Activated naive CD8-positive, alpha-beta T cell (primary cell): ENCODE data around the gene PABPC1L.

Source experiments
- H3K27ac Mint-ChIP-seq: one replicate; pipeline ENCODE4 v1.8.0; 2021; ENCODE audit warnings: mixed read lengths
- H3K27me3 Mint-ChIP-seq: one replicate; pipeline ENCODE4 v1.8.0; 2021; ENCODE audit warnings: mixed read lengths
- H3K36me3 Mint-ChIP-seq: one replicate; pipeline ENCODE4 v1.8.0; 2021; ENCODE audit warnings: mixed read lengths
- H3K4me1 Mint-ChIP-seq: one replicate; pipeline ENCODE4 v1.8.0; 2021; ENCODE audit warnings: low read depth, mixed read lengths
- H3K4me3 Mint-ChIP-seq: one replicate; pipeline ENCODE4 v1.8.0; 2021; ENCODE audit warnings: mild to moderate bottlenecking, mixed read lengths
- H3K9me3 Mint-ChIP-seq: one replicate; pipeline ENCODE4 v1.8.0; 2021; ENCODE audit warnings: low read depth, mixed read lengths

The PABPC1L gene

GRCh38 chr20:44961870-44962267 is 52.0 kb downstream of the PABPC1L start:
- H3K27me3 Mint-ChIP-seq, result no peaks in the 10 kb centered on the region
- peak overlapping the region; percentile 98 for H3K4me3 Mint-ChIP-seq
- peak overlapping the region; percentile 99 for H3K27ac Mint-ChIP-seq
- peaks cover 5% of the 10 kb centered on the region for H3K36me3 Mint-ChIP-seq
- no peaks in the 10 kb centered on the region for H3K9me3 Mint-ChIP-seq
- peaks cover 66% of the 10 kb centered on the region for H3K4me1 Mint-ChIP-seq

DNA sequence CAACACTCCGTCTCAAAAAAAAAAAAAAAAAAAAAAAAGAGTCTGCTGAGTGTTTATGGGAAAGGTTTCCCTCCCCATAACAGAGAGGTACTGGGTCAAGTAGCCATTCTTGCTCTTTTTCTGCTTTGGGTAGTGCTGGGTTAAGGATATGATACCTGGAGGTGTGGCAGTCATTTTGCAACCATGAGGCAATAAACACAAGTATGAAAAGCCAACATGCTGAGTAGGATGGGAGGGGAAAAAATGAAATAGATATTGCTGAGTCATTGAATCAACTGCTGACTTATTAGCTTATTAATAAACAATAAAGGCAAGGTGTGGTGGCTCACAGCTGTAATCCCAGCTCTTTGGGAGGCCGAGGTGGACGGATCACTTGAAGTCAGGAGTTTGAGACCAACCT is 52.6 kb downstream of the PABPC1L start:
- Mint-ChIP-seq H3K27me3 (no peaks in the 10 kb centered on the region), H3K27ac (no peak overlapping the region), H3K4me1 (peaks cover 61% of the 10 kb centered on the region), H3K4me3 (no peak overlapping the region), H3K9me3 (no peaks in the 10 kb centered on the region), H3K36me3 (peaks cover 6% of the 10 kb centered on the region)

- Mint-ChIP-seq H3K27me3 (no peaks in the 10 kb centered on the region), H3K27ac (peak overlapping the region; percentile 41), H3K4me1 (peaks cover 55% of the 10 kb centered on the region), H3K9me3 (no peaks in the 10 kb centered on the region), H3K4me3 (peak overlapping the region; percentile 30), H3K36me3 (peaks cover 10% of the 10 kb centered on the region)
Measured at GRCh38 chr20:44963325-44964215, 53.7 kb downstream of the PABPC1L start.

DNA sequence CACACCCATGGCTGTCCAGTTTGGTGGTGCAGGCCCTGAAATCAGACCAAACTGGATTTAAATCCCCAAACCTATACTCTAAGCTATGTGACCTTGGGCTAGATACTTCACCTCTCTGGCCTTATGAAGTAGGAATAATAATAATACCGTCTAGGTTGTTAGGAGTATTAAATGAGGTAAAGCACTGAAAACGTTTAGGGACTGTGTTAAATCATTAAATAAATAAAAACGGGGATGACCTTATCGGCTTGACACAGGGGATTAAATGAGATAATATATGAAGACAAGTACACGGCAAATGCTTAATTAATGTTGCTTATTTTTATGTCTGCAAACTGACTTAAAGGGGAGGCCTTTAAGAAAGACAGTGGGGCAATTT is 55.8 kb downstream of the PABPC1L start:
- H3K27me3 Mint-ChIP-seq, result no peaks in the 10 kb centered on the region
- H3K9me3 Mint-ChIP-seq, result no peaks in the 10 kb centered on the region
- H3K4me3 Mint-ChIP-seq, result peak overlapping the region; percentile 98
- peaks cover 12% of the 10 kb centered on the region for H3K36me3 Mint-ChIP-seq
- peaks cover 59% of the 10 kb centered on the region for H3K4me1 Mint-ChIP-seq
- peak overlapping the region; percentile 99 for H3K27ac Mint-ChIP-seq

- Mint-ChIP-seq H3K27me3 (no peaks in the 10 kb centered on the region), H3K4me3 (peak within 1 kb of the TSS; percentile 98), H3K9me3 (no peaks in the 10 kb centered on the region), H3K36me3 (peaks cover 12% of the 10 kb centered on the region), H3K27ac (peak within 1 kb of the TSS; percentile 99), H3K4me1 (peaks cover 59% of the 10 kb centered on the region)
Measured at GRCh38 chr20:44966030-44966961, 56.4 kb downstream of the PABPC1L start, which contains the start of gene STK4. TSS of gene STK4 (plus strand) at chr20:44966512. CDS start at chr20:44966569, 57 bp downstream.

GRCh38 chr20:44967207-44967807 is 57.4 kb downstream of the PABPC1L start:
- Mint-ChIP-seq H3K9me3 (no peaks in the 10 kb centered on the region), H3K4me3 (peak overlapping the region; percentile 98), H3K36me3 (peaks cover 12% of the 10 kb centered on the region), H3K27ac (peak overlapping the region; percentile 99), H3K4me1 (peaks cover 60% of the 10 kb centered on the region), H3K27me3 (no peaks in the 10 kb centered on the region)

DNA sequence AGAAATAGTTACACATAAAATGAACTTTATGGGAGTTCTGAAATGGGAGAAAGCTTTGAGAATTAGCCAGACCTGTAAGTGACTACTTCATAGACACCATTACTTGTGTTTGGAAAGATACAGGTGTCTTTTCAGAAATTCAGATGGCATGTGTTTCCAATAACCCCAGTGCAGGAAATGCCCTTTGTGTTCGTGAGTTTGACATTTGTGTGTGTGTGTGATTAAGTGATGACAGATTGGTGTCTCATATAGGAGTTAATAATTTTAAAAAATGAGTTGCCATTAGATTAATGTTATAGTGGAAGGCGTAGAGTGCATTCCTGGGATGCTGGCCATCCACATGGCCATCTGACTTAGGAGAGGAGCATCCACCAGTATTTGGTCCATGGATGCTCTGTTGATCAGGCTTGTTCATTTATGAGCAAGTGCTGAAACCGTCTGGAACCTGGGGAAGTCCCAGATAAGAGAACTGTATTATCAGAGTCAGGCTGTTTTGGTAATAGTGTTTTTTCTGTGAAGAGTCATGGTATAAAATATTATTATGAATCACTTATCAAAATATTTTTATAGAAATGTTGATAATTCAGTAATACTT is 59.5 kb downstream of the PABPC1L start:
- peak overlapping the region; percentile 99 for H3K27ac Mint-ChIP-seq
- H3K27me3 Mint-ChIP-seq, result no peaks in the 10 kb centered on the region
- peaks cover 27% of the 10 kb centered on the region for H3K36me3 Mint-ChIP-seq

GRCh38 chr20:44970243-44970757 is 60.4 kb downstream of the PABPC1L start:
- no peaks in the 10 kb centered on the region for H3K27me3 Mint-ChIP-seq
- peak overlapping the region; percentile 98 for H3K4me3 Mint-ChIP-seq
- peak overlapping the region; percentile 99 for H3K27ac Mint-ChIP-seq
- H3K36me3 Mint-ChIP-seq, result peaks cover 34% of the 10 kb centered on the region
- no peaks in the 10 kb centered on the region for H3K9me3 Mint-ChIP-seq
- peaks cover 70% of the 10 kb centered on the region for H3K4me1 Mint-ChIP-seq

More for the DNA sequence above, 59.5 kb downstream of the PABPC1L start:
- Mint-ChIP-seq H3K4me3 (peak overlapping the region; percentile 98), H3K4me1 (peaks cover 64% of the 10 kb centered on the region), H3K9me3 (no peaks in the 10 kb centered on the region)

- no peaks in the 10 kb centered on the region for H3K27me3 Mint-ChIP-seq
- H3K27ac Mint-ChIP-seq, result peak overlapping the region; percentile 91
- H3K9me3 Mint-ChIP-seq, result no peaks in the 10 kb centered on the region
- H3K36me3 Mint-ChIP-seq, result peaks cover 50% of the 10 kb centered on the region
- peak overlapping the region; percentile 65 for H3K4me3 Mint-ChIP-seq
- H3K4me1 Mint-ChIP-seq, result peaks cover 89% of the 10 kb centered on the region
Measured at GRCh38 chr20:44973053-44973452, 63.2 kb downstream of the PABPC1L start.

- Mint-ChIP-seq H3K27ac (peak overlapping the region; percentile 95), H3K4me3 (peak overlapping the region; percentile 63), H3K9me3 (no peaks in the 10 kb centered on the region), H3K36me3 (peaks cover 51% of the 10 kb centered on the region), H3K4me1 (peaks cover 93% of the 10 kb centered on the region), H3K27me3 (no peaks in the 10 kb centered on the region)
Measured at GRCh38 chr20:44976698-44977097, 66.8 kb downstream of the PABPC1L start.

DNA sequence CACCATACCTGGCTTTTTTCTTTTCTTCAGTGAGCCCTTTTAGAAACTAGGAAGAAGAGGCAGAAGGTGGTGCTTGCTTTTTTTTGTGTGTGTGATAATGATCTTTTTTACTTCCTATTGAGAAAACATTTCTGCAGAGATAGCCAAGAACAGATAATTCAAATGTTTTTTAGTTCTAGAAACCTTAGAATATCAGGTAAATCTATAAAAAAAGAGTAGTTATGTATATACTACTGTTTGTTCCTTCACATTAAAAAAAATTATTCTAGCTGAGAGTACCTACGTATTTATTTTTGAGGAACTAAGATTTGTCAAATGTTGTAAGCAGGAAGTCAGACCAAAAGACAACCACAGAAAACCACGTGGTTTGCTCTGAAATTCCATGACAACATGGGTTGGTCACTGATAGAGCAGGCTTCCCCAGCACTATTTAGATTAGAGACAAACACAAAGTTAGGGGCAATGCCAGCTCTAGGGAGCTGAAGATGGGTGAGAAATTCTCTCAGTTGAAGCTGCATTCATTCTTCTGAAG is 69.3 kb downstream of the PABPC1L start:
- H3K27ac Mint-ChIP-seq, result peak overlapping the region; percentile 95
- H3K4me3 Mint-ChIP-seq, result peak overlapping the region; percentile 80
- H3K9me3 Mint-ChIP-seq, result no peaks in the 10 kb centered on the region
- no peaks in the 10 kb centered on the region for H3K27me3 Mint-ChIP-seq
- peaks cover 91% of the 10 kb centered on the region for H3K4me1 Mint-ChIP-seq
- peaks cover 52% of the 10 kb centered on the region for H3K36me3 Mint-ChIP-seq

- H3K27me3 Mint-ChIP-seq, result no peaks in the 10 kb centered on the region
- peak overlapping the region; percentile 15 for H3K4me3 Mint-ChIP-seq
- H3K27ac Mint-ChIP-seq, result peak overlapping the region; percentile 95
- H3K4me1 Mint-ChIP-seq, result peaks cover 90% of the 10 kb centered on the region
- peaks cover 42% of the 10 kb centered on the region for H3K36me3 Mint-ChIP-seq
- H3K9me3 Mint-ChIP-seq, result no peaks in the 10 kb centered on the region
Measured at GRCh38 chr20:44981736-44982406, 72.0 kb downstream of the PABPC1L start.

DNA sequence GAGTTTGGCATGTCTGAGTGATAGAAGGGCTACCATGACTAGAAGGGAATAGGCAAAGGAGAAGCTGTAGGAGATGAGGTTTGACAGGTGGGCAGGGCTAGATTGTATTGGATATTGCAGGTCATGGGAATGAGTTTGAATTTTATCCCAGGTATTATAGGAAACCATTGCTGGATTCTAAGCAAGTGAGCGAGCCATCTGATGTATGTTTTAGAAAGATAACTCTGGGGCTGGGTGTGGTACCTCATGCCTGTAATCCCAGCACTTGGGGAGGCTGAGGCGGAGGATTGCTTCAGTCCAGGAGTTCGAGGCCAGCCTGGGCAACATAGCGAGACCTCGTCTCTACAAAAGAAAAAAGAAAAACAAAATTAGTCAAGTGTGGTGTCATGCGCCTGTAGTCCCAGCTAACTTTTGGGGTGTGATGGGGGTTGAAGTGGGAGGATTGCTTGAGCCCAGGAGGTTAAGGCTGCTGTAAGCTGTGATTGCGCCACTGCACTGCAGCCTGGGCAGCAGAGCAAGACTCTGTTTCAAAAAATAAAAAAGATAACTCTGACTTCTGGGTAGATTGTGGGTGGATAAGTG is 73.3 kb downstream of the PABPC1L start:
- peaks cover 83% of the 10 kb centered on the region for H3K4me1 Mint-ChIP-seq
- peaks cover 36% of the 10 kb centered on the region for H3K36me3 Mint-ChIP-seq
- H3K9me3 Mint-ChIP-seq, result no peaks in the 10 kb centered on the region
- H3K4me3 Mint-ChIP-seq, result peak overlapping the region; percentile 50
- no peaks in the 10 kb centered on the region for H3K27me3 Mint-ChIP-seq
- H3K27ac Mint-ChIP-seq, result peak overlapping the region; percentile 95
